8988T (cell line): ENCODE data around the gene CTIF.
A peak's percentile ranks its signal among the peaks of the same experiment; 100 is the strongest.
"Not testable (repeated sequence)": the region's sequence is repeated elsewhere in the genome, so short reads cannot be mapped to it uniquely, and the experiment has no call there.

Source experiments
- DNase-seq: peaks from one replicate; pipeline ENCODE4 v3.0.0; 2011

The CTIF gene

DNA sequence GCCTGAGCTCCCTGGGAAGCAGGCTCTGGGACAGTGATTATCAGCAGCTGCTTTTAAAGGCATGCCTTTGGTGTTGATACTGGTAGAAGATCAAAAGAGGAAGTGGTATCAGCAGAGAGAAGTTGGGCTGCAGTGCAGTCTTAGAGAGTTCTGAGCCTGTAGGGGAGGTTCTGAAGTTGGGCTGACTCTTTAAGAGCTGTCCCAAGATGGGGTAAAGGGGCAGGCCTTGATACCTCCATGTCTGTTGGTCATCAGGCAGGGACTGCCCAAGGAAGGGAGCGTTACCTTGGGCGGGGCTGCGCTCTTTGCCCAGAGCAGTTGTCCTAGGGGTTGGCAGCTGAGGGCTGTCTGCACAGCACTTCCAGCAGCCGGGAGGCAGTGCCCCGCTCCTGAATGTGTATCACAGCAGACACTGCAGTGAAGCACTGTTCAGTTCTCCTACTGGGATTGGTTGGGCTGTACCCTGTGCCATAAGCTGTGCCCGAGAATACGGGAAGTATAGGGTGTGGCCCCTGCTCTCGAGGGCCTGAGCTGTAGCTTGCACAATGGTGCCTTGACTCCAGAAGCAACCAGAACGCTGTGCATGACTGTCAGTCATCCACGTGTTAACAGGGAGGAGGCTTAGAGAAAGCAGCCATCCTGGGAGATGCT, 177.0 kb downstream of the CTIF start:
- DNase-seq, result no peak

DNA sequence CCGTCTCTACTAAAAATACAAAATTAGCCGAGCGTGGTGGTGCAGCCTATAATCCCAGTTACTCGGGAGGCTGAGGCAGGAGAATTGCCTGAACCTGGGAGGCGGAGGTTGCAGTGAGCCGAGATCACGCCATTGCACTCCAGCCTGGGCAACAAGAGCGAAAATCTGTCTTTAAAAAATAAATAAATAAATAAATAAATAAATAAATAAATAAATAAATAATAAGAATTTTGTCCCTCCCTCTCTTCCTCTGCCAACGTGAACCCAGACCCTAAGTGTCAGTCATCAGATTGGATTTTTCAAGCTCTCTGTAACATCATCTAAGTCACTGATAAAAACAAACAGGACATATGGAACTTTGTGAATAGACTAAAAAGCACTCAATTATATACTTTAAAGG, 178.4 kb downstream of the CTIF start:
- DNase-seq, result not testable (repeated sequence)

DNA sequence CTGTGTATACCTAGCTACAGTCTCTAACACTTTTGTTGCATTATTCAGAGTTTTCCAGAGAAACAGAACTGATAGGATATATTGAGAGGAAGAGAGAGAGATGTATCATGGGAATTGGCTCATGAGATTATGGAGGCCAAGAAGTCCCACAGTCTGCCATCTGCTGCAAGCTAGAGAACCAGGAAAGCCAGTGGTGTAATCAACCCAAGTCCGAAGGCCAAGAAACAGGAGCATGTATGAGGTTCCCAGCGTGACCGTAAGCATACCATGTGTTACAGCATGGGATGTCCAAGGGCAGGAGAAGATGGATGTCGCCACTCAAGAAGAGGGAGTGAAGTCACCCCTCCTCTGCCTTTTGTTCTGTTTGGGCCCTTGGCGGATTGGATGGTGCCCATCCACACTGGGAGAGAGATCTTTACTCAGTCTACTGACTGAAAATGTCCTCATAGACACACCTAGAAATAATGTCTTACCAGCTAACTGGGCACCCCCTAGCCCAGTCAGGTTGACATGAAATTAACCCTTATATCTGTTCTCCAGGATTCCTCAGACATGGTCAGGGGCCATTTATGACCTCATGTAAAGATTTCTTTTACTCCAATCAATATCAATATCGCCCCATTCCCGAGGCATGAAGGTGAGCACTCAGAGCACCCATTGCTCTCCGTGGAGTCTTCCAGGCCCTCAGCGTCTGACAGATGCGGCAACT, 179.6 kb downstream of the CTIF start:
- no peak for DNase-seq

DNA sequence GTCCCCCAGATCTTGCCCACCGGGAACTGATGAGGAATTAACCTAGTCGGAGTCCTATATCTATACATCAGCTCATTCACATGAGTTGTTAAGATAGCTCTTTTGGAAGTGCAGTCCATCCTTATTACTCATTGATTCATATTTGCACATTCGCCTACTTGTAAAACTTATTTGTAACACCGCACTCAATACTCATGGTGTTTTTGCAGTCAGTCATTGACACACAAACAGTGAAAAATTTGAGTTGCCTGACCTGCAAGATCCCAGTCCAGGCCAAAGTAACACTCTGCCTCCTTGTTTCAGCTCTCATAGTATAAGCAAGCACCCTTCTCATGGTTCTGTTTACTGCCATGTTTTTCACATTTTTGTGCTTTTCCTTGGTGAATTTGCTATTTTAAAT, 180.6 kb downstream of the CTIF start:
- no peak for DNase-seq

DNA sequence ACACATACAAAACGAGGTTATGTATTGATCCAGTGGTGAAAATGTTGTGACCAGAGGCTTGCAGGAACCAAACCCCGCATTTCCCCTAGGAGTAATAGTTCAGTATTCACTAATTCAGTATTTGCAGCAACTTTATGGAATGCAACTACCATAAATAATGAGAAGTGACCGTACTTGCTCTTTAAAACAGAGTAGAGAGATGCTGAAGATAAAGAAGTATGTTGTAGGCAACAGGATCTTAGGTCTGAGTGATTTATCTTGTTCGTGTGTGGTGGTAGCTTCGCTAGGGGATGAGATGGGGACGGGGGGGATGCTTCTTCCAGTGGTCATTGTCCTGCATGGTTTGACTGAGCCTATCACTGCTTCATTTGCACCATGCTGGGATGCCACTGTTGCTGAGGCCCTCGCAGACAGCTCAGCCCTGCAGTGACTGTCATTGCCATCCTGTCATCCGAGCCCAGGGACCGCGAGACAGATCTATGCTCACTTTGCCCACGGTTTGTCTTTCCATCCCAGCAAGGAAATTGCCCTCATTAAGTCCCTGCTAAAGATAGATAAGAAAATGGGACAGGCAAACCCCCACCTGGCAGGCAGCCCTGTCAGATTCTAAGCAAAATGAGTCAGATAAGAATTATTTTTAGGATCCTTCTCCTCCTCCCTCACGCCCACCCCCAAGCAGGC, 181.3 kb downstream of the CTIF start:
- no peak for DNase-seq

DNA sequence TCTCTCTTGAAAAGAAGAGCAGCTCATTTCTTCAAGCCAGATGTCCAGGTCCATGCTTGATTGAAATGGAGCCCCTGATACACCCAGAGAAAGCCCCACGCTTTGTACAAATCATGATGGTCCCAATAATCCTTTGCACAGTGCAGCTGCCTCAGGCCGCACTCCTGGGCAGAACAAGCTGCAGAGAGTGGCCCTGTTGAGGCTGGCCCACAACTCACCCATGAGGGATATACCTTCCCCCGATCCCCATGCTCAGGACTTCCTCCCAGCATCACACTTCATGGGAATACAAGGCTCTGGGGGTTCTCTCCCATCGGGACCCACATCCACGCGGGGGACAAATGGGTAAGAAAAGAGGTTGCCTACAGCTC, 181.8 kb downstream of the CTIF start:
- DNase-seq, result no peak

DNA sequence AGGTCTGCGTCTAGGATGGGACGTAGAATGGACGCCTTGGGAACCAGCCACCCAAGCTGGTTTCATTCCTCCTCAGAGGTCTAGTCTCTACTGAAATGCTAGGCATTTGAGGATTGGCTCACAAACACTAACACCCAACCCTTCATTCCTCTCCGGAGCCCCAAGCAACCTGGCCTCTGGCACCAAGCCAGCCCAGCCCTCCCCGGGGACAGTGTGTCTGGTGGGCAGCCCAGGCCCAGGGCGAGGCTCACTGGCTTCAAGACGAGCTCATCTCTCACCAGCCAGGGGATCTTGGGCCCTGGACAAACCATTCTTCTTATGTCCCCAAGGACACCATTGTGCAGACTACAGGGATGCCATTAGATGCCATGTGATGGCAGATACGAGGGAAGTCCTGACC, 182.5 kb downstream of the CTIF start:
- no peak for DNase-seq

DNA sequence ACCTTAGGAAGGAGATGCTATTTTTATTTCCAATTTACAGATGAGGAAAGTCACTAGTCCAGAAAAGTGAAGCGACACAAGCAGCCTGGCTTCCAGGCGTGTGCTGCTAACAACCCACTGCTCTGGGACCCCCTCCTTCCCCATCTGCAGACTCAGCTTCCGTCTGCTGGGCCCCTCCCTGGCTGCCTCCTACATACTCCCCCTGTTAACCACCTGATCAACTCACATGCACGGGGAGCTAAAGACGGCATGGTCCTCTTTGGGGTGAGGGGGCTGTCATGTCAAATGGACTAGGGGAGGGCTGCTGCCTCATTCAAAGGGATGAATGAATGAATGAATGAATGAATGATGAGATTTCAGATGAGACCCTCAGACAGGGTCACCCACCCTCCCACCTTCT, 184.2 kb downstream of the CTIF start:
- DNase-seq, result no peak

DNA sequence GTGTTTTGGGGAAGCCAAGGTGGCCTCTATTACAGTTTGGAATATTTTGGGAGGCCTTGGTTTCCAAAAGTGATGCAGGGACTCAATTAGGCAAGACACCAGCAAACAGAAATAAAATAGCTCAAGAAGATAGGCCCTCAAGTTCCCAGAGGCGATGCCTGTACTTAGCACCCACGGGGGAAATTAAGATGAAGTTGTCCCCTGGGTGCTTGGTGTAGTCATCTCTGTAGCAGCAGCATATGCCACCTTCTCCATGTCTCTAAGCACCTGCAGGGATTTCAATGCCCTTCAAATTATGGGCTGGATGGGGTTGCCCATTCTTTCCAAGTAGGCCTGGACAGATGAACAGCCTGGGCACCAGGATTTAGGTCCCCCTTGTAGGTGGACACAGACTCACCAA, 185.0 kb downstream of the CTIF start:
- no peak for DNase-seq

DNA sequence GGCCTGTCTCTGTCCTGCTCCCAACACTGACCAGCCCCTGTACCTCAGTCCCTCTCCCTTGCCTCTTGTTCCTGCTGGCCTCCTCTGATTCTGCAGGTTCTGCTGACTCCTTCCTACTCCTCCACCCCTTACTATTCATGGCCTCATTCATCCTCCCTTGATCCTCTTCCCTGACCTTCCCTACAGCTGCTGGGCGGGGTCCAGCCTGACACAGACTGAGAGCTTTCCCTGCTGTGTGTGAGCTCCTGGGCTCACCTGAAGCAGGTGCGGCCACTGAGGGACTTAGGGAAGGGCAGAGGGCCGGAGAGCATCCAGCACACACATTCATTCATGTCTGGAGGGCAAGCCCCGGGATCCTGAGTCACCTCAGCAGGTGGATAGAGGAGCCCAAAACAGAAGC, 185.6 kb downstream of the CTIF start:
- no peak for DNase-seq

DNA sequence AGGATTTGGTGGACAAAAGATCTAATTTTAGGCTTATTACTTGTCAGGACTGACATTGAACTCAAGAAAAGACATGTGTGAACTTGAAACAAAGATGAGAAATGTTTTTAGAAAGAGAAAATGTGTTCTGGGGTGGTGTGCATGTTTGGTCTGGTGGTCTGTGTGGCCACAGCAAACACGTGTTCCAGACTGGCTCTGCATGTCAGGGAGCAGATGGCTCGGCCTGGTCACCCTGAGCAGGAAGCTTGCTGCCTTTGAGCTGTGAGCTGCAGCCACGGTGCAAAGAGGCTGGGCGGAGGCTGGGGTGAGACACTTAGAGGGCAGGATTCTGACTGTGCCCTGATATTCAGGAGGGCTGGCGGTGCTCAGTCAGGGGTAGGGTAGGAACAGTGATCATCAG, 186.1 kb downstream of the CTIF start:
- no peak for DNase-seq

DNA sequence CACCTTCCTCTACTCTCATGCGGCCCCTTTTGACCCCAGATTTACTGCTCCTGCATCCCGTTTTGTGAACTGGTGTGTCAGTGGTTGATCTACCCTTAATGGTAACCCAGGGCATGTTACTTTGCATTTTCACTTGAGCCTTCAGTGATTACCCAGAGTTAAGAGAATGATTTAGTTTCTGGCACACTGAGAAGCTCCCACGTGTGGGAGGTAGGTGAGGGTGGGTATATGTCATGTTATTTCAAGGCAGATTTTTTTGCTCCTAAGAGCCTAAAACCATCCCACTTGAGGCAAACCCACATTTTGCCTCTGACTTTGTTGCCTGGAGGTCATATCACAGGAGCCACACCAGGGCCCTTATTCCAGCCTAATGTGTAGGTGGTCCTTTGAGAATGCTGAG, 186.7 kb downstream of the CTIF start:
- no peak for DNase-seq

DNA sequence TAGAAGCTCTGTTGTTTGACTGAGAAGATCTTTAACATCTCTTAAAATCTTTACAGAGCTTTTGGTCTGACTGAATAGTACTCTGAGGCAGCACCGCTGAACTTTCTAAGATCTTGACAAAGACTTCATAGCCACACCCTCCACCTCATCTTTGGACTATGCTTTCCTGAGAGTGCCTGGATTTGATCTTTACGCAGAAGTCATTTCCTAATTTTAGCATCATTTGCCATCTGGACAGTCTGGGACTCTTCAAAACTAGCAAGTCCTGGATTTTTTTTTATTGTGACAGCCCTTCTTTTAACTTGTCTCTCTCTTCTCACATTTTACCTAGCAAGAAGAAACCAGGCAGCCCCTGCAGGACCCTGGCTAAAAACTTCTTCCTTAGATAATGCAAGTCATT, 188.8 kb downstream of the CTIF start:
- DNase-seq, result no peak

DNA sequence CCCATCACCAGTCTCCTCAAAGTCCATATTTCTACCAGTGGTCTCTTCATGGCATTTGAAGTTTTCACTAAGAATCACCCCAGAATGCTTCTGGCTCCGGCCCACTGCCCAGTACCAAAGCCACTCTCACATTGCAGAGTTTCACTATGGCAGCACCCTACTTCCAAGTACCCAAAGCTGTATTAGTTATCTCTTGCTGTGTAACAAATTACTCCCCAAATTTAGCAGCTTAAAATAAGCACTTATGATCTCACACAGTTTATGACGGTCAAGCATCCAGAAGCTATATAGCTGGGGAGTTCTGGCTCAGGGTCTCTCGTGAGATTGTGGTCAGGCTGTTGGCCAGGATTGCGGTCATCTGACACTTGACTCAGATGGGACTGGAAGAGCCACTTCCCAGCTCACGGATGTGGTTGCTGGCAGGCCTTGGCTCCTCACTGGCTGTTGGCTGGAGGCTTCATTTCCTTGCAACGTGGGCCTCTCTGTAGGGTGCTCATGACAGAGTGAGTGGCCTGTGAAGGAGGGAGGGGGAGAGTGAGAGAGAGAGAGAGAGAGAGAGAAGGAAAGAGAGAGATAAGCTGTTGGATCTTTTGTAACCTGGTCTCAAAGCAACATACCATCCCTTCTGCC, 189.5 kb downstream of the CTIF start:
- no peak for DNase-seq

DNA sequence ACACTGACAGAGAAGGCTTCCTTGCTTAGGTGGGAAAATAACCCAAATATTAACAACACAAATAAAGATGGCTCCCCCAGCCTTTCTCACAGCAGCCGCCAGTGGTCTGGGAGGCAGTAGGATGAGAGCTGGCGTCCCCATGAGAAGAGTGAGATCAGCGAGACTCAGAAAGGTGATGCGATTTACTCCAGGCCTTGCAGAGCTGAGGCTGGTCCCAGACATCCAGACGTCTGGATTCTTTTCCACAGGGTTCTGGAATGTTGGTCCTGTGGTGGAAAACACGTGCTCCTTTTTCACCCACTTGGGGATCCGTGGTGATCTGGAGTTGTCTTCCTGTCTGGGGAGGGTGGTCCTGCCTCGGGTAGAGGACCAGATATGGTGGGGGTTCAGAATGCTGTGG, 190.6 kb downstream of the CTIF start:
- no peak for DNase-seq

DNA sequence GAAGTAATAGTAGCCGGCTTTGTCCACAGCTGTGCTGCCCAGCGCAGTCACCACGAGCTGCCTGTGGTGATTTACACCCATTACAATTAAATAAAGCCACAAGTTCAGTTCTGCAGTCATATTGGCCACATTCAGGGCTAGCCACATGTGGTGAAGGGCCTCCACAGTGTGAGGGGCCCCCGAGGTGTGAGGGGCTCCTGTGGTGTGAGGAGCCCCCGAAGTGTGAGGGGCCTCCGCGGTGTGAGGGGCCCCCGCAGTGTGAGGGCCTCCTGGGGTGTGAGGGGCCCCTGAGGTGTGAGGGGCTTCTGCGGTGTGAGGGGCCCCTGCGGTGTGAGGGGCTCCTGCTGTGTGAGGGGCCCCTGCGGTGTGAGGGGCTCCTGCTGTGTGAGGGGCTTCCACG, 191.2 kb downstream of the CTIF start:
- no peak for DNase-seq

DNA sequence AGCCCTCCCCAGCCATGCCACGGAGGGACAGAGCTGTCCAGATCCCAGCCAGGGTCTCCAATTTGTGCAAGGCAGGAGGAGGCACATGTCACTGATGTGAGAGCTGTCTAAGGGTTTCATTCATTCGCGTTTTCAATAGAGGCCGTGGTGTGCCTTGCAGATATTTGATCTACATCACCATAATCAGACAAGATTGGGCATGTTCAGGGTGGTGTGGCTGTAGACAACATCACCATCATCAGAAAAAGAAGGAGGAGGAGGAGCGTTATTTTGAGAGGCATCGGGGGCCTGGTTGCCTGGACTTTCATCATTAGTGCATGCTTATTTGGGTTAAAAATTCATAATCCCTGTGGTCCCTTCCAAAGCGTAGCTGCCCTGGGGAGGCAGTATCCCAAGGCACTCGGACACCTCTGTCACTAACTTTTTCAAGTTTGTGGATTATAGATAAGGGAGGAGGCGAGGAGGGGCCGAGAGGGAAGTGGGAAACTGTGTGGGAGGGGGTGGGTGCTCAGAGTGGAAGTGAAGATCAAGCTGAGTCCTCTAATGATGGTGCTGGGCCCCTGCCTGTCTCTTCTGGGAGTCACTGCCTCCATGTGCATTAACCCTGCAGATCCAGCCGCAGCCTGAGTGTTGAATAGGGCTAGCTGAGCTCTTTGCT, 194.1 kb downstream of the CTIF start:
- DNase-seq, result no peak

DNA sequence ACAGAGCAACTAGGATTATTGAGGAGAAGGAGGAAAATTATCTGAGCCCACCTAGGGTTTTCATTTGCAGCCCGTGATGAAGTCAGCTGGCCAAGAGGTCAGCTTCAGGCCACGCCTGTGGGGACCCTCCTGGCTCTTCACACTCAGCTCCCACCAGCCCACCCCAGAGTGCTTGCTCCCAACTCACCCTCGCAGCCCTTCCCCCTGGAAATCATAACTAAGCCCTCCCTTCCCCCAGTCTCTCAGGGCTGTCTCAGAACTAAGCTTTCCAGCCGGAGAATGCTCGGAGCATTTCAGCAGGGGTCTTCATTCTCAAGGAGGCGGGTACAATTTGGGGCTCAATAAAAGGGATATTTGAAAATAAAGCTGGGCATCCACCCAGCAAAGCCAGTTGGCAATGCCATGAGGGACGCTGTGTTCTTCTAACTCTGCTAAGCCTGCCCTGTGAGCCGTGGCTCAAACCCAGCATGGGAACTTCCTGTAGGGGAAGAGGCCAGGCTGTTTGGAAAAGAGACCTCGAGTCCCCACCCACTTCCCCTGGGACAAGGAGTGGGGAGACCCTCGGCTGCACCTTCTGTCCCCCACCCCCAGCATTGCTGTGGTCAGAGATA, 194.9 kb downstream of the CTIF start:
- no peak for DNase-seq

DNA sequence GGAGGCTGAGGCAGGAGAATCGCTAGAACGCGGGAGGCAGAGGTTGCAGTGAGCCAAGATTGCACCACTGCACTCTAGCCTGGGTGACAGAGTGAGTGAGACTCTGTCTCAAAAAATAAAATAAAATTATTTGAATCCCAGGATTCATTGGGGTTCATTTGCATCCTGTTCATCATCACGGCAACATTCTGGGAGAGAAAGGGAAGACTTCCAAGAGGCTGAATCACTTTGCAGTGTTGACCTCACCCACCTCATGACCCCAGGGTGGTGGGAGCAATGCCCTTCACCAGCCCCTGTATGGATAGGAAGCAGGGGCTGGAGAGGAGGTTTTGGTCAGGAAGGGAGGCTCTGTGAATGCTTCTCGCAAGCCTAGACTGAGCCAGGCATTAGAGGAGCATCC, 195.6 kb downstream of the CTIF start:
- no peak for DNase-seq

DNA sequence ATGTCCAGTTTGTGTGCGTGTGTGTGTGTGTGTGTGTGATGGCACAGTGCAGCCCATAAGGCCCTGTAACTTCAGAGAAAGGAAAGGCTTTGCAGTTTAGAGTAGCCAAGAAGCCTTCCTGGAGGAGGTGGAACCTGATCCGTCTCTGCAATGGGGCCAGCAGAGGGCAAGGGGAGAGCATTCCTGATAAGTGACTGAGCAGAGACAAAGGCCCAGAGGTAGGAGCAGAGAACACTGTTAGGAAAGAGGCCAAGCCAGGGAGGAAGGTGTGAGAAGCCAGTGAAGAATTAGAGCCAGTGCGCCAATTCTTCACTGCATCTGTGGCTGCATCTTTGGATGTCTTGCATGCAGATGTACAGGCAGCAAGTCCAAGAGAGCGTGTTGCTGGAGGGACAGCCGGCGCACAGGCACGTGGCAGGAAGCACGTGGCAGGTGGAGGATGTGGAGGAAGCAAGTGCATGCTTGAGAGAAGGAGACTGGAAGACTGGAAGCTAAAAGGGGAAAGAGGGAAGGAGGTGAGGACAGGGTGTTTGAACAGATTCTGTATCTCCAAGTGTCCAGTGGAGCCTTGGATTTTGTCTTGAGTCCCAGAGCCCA, 196.3 kb downstream of the CTIF start:
- peak; percentile 62 for DNase-seq

DNA sequence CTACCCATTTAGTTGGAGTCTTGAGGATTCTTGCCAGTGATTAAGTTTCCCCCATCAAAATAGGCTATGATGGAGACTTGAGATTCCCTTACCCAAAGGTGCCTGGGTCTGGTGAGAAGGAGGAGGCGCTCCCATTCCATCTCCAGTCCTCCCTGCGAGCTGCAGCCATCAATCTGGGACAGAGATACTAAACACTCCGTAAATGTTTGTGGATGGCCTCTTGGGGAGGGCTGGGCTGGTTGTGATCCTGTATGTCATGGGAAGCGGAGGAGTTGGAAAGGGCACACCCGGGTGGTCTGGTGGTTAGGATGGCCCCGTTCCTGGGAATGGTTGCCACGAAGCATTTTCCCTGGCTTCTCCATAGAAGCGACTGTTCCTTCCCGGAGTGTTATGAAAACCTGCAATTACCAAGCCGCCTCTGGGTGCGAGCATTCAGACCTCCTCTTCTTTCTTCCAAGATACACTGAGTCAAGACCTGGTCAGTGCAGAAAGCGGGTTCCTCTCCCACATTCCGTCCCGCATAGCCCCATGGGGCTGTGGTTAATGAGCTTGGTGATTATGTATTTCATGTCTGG, 196.9 kb downstream of the CTIF start:
- DNase-seq, result no peak
